K562 (cell line): ENCODE measurements around the gene TRMT1. TPM values are rescaled to one million over a fixed set of nuclear protein-coding genes. Genes with fewer than 3 reads are reported as not detected.
A peak's percentile ranks its signal among the peaks of the same experiment; 100 is the strongest.

Experiments used
- CBFB ChIP-seq: sonication (generic); formaldehyde crosslinking; IDR thresholded peaks from 2 replicates; pipeline ENCODE4 v1.4.0; 2020; ENCODE audit warnings: mild to moderate bottlenecking, missing genetic modification reagents
- CREB1 ChIP-seq, 2 experiments: sonication (generic) in 1 of 2; formaldehyde crosslinking in 1 of 2; IDR thresholded peaks; 2 replicates each; pipeline versions ENCODE4 v1.6.1 to v1.8.0; 2012 to 2022; ENCODE audit warnings: inconsistent platforms in 1 of 2, mild to moderate bottlenecking in 1 of 2, missing genetic modification reagents in 1 of 2, moderate library complexity in 1 of 2
- DMBX1 ChIP-seq: fragments of 250-450 bp; sonication (Bioruptor Pico); IDR thresholded peaks from 2 replicates; pipeline ENCODE4 v1.8.0; 2022; ENCODE audit warnings: inconsistent platforms, mild to moderate bottlenecking, moderate library complexity, borderline replicate concordance
- GABPA ChIP-seq: fragments of 200-800 bp; sonication (Bioruptor generic); conservative IDR thresholded peaks from 2 replicates; pipeline ENCODE4 v1.6.1; 2016; ENCODE audit warnings: low read depth, missing genetic modification characterization, missing compliant biosample characterization
- GTF2E2 ChIP-seq: fragments of 200-800 bp; sonication (Bioruptor generic); IDR thresholded peaks from 2 replicates; pipeline ENCODE4 v1.6.1; 2016; ENCODE audit warnings: missing genetic modification characterization, missing compliant biosample characterization
- HDGF ChIP-seq: fragments of 450-650 bp; IDR thresholded peaks from 2 replicates; pipeline ENCODE4 v1.6.1; 2016
- HIVEP1 ChIP-seq: fragments of 250-450 bp; sonication (Bioruptor Pico); IDR thresholded peaks from 2 replicates; pipeline ENCODE4 v1.4.0; 2020; ENCODE audit warnings: mild to moderate bottlenecking
- HNRNPK ChIP-seq: fragments of 200-400 bp; formaldehyde crosslinking; IDR thresholded peaks from one replicate; pipeline ENCODE4 v1.6.1; 2018; ENCODE audit warnings: mild to moderate bottlenecking, low read depth, low read length; ENCODE audit not compliant: poor library complexity, severe bottlenecking
- IRF2 ChIP-seq: sonication (generic); formaldehyde crosslinking; IDR thresholded peaks from 2 replicates; pipeline ENCODE4 v1.8.1; 2022; ENCODE audit warnings: mild to moderate bottlenecking, missing genetic modification reagents
- NR4A1 ChIP-seq, 2 experiments: fragments of 250-450 bp in 1 of 2; fragments of 450-650 bp in 1 of 2; sonication (Bioruptor Pico) in 1 of 2; IDR thresholded peaks; 2 replicates each; pipeline versions ENCODE4 v1.4.0 to v1.6.1; 2016 to 2020; ENCODE audit warnings: mild to moderate bottlenecking in 2 of 2, missing compliant biosample characterization in 1 of 2, missing genetic modification characterization in 1 of 2, moderate library complexity in 1 of 2
- POLR2G ChIP-seq: fragments of 200-400 bp; formaldehyde crosslinking; IDR thresholded peaks from 2 replicates; pipeline ENCODE4 v1.6.1; 2017; ENCODE audit warnings: low read depth, mild to moderate bottlenecking, antibody characterized with exemption, low read length, moderate library complexity
- RAD21 ChIP-seq, 2 experiments: fragments of 250-450 bp in 1 of 2; fragments of 450-650 bp in 1 of 2; sonication (Bioruptor Pico) in 1 of 2; formaldehyde crosslinking in 1 of 2; IDR thresholded peaks in 1 of 2; conservative IDR thresholded peaks in 1 of 2; 2 replicates each; pipeline versions ENCODE4 v1.4.0 to v1.8.0; 2020 to 2022; ENCODE audit warnings: mild to moderate bottlenecking in 2 of 2, moderate library complexity in 1 of 2
- RBM34 ChIP-seq: fragments of 200-400 bp; formaldehyde crosslinking; IDR thresholded peaks from 2 replicates; pipeline ENCODE4 v1.6.1; 2018; ENCODE audit warnings: low read length, borderline replicate concordance; ENCODE audit not compliant: insufficient read depth
- SAFB ChIP-seq: fragments of 200-400 bp; formaldehyde crosslinking; IDR thresholded peaks from 2 replicates; pipeline ENCODE4 v1.6.1; 2017; ENCODE audit warnings: low read depth, low read length, borderline replicate concordance
- SETDB1 ChIP-seq: IDR thresholded peaks from one replicate; pipeline ENCODE4 v1.6.1; 2012; ENCODE audit warnings: low read length, control low read depth, inconsistent platforms
- TAF1 ChIP-seq: IDR thresholded peaks from 2 replicates; pipeline ENCODE4 v1.6.1; 2011; ENCODE audit warnings: mild to moderate bottlenecking, low read length, moderate library complexity; ENCODE audit not compliant: insufficient read depth, control insufficient read depth, severe bottlenecking; ENCODE audit errors: extremely low read depth
- TCF7L2 ChIP-seq: fragments of 150-350 bp; IDR thresholded peaks from 2 replicates; pipeline ENCODE4 v1.6.1; 2016; ENCODE audit warnings: low read depth, mild to moderate bottlenecking, low read length, moderate library complexity
- TFE3 ChIP-seq: fragments of 450-650 bp; formaldehyde crosslinking; IDR thresholded peaks from 2 replicates; pipeline ENCODE4 v1.4.0; 2020; ENCODE audit warnings: mild to moderate bottlenecking, mixed read lengths
- ZNF384 ChIP-seq: IDR thresholded peaks from 2 replicates; pipeline ENCODE4 v1.6.1; 2012; ENCODE audit warnings: low read depth, low read length, improper control_type of control experiment
- polyA plus RNA-seq, 8 experiments: library from polyadenylated mRNA; depleted of rRNA in 4 of 8; stranded (reverse) in 5 of 8; unstranded in 3 of 8; fragments of >200 nt; fragmentation: Nextera tagmentation in 2 of 8; fragmentation: Illumina TruSeq in 1 of 8; extraction: Ambion mirVana in 2 of 8; extraction: Trizol in 1 of 8; gene quantifications; 2 replicates each; pipeline versions ENCODE4 v1.2.1 to v1.2.3, GENCODE V29; 2011 to 2014; ENCODE audit warnings: inconsistent platforms in 1 of 8, missing spikeins in 1 of 8
- total RNA-seq, 7 experiments: library from RNA; depleted of rRNA in 6 of 7; stranded (reverse); fragments of >200 nt in 6 of 7; fragmentation: Illumina TruSeq in 2 of 7; extraction: Trizol in 2 of 7; gene quantifications; 2 replicates each; pipeline versions ENCODE4 v1.2.1 to v1.2.3, GENCODE V29; 2011 to 2021; ENCODE audit warnings: low replicate concordance in 1 of 7
- TF ChIP-seq, protein P1 (sequence below): fragments of 450-650 bp; formaldehyde crosslinking; IDR thresholded peaks from 2 replicates; pipeline ENCODE4 v1.4.0; 2022; ENCODE audit warnings: missing genetic modification characterization
- TF ChIP-seq, protein P2 (sequence below): fragments of 250-450 bp; sonication (Bioruptor Pico); IDR thresholded peaks from 2 replicates; pipeline ENCODE4 v1.5.0; 2020; ENCODE audit warnings: mild to moderate bottlenecking, borderline replicate concordance

The TRMT1 gene
- total and polyA plus RNA-seq, 9 of the 15 experiments (the other 6 are each of a cell fraction or from before 2014, with no cell fraction given), result 5.8 to 158 (median 54.3) TPM

DNA sequence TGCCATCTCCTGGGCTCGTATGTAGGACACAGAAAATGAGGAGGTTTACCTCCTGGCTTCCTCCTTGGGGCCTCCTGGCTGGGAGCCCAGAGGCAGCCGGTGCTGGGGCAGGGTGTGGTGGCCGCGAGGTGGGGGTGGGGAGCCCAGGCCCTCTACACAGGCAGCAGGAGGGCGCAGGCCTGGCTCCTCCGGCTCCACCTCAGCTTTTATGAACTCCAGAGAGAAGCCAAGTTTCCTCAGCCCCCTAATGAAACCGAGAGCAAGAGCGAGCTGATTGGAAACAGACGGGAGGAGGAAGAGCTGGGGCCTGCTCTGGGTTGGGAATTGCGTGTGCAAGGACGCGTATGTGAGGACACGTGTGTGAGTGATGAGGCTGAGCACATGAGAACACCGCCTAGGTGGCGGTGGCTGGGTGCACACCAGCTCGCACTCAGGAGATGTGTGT, 37.0 kb downstream of the TRMT1 start (continued):
- no peak for TF ChIP-seq TAF1
- no peak for TF ChIP-seq SETDB1
- TF ChIP-seq, protein P1, sequence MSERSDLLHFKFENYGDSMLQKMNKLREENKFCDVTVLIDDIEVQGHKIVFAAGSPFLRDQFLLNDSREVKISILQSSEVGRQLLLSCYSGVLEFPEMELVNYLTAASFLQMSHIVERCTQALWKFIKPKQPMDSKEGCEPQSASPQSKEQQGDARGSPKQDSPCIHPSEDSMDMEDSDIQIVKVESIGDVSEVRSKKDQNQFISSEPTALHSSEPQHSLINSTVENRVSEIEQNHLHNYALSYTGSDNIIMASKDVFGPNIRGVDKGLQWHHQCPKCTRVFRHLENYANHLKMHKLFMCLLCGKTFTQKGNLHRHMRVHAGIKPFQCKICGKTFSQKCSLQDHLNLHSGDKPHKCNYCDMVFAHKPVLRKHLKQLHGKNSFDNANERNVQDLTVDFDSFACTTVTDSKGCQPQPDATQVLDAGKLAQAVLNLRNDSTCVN, result no peak
- no peak for TF ChIP-seq ZNF384
- no peak for TF ChIP-seq TFE3 (CRISPR knock-in tag)
- no peak for TF ChIP-seq GABPA (tag)
- TF ChIP-seq RBM34, result no peak
- TF ChIP-seq HNRNPK, result no peak
- TF ChIP-seq POLR2G, result peak; percentile 63
- no peak; a peak in 1 of 4 replicates for TF ChIP-seq RAD21 (CRISPR knock-in tag; conservative IDR thresholded peaks at IDR 0.05 in 1 of 2, IDR thresholded peaks at IDR 0.05 in 1 of 2)
- no peak for TF ChIP-seq CREB1 (IDR thresholded peaks at IDR 0.05)
- TF ChIP-seq CREB1 (CRISPR knock-in tag; IDR thresholded peaks at IDR 0.05), result no peak
- peak; percentile 70 for TF ChIP-seq HDGF
- TF ChIP-seq TCF7L2, result no peak
- no peak for TF ChIP-seq GTF2E2
- no peak for TF ChIP-seq CBFB (CRISPR knock-in tag)
- TF ChIP-seq HIVEP1, result no peak
- TF ChIP-seq IRF2 (CRISPR knock-in tag), result no peak
- no peak for TF ChIP-seq SAFB
- TF ChIP-seq, protein P2, sequence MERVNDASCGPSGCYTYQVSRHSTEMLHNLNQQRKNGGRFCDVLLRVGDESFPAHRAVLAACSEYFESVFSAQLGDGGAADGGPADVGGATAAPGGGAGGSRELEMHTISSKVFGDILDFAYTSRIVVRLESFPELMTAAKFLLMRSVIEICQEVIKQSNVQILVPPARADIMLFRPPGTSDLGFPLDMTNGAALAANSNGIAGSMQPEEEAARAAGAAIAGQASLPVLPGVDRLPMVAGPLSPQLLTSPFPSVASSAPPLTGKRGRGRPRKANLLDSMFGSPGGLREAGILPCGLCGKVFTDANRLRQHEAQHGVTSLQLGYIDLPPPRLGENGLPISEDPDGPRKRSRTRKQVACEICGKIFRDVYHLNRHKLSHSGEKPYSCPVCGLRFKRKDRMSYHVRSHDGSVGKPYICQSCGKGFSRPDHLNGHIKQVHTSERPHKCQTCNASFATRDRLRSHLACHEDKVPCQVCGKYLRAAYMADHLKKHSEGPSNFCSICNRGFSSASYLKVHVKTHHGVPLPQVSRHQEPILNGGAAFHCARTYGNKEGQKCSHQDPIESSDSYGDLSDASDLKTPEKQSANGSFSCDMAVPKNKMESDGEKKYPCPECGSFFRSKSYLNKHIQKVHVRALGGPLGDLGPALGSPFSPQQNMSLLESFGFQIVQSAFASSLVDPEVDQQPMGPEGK, result no peak
- TF ChIP-seq DMBX1 (CRISPR knock-in tag), result peak; percentile 68; the same call in 1 of the 2 replicates
- TF ChIP-seq NR4A1 (CRISPR knock-in tag; IDR thresholded peaks at IDR 0.05), result no peak
- no peak for TF ChIP-seq NR4A1 (tag; IDR thresholded peaks at IDR 0.05)
